Measurements from ENCODE around the gene LINC00237.

LINC00237 gene

GRCh38 chr20:21125849-21126580 is 19.9 kb upstream of the LINC00237 start, which contains the start of gene KIZ:
Gene KIZ (plus strand): TSS chr20:21126082. CDS start chr20:21126116, 34 bp downstream.
- peak; percentile 61 to 97 (median 94) for DNase-seq

DNA sequence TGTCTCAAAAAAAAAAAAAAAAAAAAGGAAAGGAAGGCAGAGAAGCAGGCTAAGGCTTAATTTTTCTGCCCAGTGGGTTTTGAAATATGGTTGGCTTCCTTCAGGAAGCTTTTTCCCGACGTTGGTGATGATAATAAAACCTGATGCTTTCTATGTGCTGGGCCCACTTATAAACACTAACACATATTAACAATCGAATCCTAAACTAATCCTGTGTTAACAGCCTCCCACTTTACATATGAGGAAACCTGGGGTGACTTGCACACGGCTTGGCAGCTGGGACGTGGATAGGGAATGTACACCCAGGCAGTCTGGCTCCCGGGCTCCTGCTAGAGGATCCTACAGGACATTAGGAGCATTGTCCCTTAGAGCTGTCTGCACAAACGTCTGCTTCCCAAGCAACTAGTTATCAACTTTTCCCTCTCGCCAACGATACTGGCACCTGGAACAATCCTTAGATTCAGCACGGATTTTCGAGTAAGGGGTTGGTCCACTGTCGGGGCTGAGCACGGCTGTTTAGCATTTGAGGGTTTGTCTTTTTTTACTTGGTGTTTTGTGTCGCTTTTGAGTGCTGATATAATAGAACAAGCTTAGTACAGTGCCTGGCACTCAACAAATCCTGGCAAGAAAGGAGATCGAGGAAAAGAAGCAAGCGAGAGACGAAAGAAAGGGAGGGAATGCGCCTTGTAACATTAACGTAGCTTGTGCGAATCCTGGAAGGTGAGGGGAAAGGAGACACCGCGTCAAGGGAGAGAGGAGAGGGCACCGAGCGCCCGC is 19.1 kb upstream of the LINC00237 start:
- peak in 24 of 58 donors; percentile 13 to 74 (median 40) for DNase-seq

DNA sequence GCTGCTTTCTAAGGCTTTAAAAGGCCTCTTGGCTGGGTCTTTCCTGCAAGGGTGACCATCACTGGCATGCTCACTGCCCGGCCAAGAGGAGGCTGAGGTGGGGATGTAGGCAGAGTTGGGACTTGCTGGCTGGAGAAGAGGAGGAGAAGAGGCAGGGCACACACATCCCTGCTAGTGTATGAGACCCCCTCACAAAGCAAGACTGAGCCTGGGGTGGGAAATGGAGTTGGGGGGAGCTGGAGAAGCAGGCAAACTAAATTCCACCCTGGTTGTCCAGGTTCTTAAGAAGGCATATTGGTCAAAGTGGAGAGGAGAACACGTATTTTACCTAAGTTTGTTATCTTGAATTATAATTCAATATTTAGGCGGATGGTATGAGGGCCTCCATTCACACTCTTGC is 18.0 kb upstream of the LINC00237 start:
- no peak for DNase-seq

GRCh38 chr20:21118782-21119181 is 12.6 kb upstream of the LINC00237 start:
- no peak for DNase-seq

DNA sequence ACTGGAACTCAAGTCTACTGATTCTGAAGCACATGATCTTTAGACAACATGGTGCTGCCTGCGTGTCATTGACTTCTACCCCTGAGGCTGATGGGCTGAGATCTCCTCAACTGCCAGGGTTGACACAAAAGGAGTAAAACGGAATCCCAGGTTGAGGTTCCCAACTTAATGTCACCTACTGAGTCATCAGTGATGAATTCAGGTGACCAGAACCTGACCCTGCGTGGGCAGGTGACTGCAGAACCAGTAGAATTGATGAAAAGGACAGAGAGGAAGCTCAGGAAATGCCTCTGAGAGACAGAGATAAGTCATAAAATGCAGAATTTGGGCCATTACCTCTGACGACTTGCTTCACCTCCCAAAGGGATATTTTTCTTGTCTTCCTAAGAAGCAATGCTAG is 12.0 kb upstream of the LINC00237 start:
- DNase-seq: no peak

- DNase-seq: no peak
These were observed 11.4 kb upstream of the LINC00237 start for GRCh38 chr20:21117521-21117920.

DNA sequence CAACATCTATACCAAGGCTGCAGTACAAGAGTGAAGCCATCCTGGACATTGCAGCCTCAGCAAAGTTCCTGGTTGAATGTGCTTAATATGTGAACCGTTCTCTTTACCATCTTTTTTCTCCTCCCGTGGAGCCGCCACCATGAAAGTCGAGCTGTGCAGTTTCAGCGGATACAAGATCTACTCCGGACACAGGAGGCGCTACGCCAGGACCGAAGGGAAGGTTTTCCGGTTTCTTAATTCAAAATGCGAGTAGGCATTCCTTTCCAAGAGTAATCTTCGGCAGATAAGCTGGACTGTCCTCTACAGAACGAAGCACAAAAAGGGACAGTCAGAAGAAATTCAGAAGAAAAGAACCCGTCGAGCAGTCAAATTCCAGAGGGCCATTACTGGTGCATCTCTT is 8.4 kb upstream of the LINC00237 start:
- no peak for DNase-seq

DNA sequence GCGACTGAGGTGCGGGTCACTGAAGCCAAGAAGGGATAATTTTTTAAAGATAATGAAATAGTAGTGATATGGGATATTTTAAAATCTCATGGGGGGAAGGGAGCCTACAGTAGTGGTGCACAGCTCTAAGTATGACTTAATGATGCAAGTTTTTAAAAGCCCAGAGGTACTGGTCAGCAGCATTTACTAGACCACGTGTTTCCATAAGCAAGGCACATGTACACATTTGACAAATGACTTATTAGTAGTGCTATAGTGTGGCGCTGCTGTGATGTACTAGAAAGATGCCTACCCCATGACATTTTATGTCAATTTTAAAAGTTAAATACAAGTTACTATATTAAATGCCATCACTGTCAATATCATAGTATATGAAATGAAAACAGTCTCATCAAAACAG is 7.5 kb upstream of the LINC00237 start:
- no peak for DNase-seq

- DNase-seq: no peak
These were observed 5.3 kb upstream of the LINC00237 start for GRCh38 chr20:21111416-21111815.

DNA sequence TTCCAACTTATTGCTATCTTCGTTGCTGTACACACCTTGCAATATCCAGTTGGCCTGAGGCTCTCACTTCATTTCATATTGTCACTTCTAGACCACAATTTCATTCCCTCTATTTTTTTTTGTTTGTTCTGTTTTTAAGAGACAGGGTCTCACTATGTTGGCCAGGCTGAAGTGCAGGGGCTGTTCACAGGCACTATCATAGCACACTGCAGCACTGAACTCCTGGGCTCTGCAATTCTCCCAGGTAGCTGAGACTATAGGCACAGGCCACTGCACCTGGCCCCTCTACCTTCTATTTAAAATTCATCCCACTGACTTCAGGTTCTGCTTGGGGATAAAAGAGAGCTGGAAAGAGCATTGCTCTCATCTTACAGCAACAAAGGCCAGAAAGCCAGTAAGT is 4.7 kb upstream of the LINC00237 start:
- no peak for DNase-seq

DNA sequence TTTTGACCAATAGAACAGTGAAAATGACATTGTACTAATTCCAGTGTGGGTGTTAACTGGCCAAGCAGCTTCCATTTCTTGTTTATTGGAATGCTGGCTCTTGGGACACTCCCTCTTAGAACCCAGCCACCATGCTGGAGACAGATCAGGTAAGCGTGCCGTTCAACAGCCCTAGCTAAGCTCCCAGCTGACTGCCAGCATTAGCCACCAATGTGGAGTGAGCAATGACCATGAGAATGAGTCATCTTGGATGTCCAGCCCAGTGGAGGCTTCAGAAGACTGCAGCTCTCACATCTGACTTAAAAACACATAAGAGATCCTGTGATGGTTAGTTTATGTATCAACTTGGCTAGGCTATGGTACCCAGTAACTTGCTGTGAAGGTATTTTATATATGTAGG is 3.0 kb upstream of the LINC00237 start:
- DNase-seq: no peak

DNA sequence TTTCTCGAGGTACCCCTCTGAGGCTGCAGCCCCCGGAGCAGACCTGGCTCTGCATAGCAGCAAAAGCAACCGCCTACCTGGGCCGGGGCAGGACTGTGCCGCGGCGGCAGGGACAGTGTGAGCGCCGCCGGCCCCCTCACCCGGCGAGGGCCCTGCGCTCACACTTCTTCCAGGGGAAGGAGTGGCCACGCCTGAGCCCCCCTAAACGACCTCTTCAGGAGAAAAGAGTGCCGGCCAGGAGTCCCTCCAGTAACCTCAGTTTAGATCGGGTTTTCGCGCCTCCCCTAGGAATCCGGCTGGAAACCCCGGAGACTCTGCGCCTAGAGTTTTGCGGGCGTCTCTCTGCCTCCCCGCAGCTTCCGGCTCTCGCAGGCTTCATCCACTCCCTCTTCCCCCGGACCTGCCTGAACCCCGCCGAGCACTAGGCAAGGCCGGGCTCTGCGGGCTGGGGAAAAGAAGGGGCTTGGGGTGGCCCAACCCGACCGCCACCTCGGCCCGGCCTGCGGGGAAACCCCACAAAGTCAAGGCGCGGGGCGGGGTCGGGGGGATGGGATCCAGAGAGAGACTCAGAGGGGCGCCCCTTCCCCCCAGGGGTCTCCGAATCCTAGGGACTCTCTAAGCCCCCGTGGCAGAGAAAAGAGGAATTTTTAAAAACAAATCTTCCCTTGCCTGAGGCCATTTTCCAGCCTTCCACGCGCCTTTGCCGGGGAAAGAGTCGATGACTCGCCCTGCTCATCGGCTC is 558 bp downstream of the LINC00237 start:
- peak in 1 of 58 donors; percentile 9 for DNase-seq

DNA sequence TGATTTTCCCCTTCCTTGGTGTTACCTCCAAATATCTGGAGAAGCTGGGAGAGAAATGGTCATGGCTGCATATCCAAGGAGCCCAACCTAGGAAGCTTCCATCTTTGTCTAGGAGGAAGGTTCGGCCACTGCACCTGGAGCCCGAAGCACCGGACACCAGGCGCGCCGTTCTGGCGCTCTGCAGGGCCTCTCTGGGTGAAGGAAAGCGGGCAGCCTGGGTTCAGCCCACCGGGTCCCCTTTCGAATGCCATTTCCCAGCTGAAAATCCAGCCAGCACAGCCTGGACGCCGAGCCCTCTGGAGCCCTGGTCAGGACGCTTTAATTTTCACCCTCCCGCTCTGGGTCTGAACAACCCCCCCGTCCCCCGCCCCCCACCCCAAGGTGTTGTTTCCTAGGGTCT is 1.2 kb downstream of the LINC00237 start:
- no peak for DNase-seq

- no peak for DNase-seq
These were observed 1.7 kb downstream of the LINC00237 start for GRCh38 chr20:21104466-21104761.

DNA sequence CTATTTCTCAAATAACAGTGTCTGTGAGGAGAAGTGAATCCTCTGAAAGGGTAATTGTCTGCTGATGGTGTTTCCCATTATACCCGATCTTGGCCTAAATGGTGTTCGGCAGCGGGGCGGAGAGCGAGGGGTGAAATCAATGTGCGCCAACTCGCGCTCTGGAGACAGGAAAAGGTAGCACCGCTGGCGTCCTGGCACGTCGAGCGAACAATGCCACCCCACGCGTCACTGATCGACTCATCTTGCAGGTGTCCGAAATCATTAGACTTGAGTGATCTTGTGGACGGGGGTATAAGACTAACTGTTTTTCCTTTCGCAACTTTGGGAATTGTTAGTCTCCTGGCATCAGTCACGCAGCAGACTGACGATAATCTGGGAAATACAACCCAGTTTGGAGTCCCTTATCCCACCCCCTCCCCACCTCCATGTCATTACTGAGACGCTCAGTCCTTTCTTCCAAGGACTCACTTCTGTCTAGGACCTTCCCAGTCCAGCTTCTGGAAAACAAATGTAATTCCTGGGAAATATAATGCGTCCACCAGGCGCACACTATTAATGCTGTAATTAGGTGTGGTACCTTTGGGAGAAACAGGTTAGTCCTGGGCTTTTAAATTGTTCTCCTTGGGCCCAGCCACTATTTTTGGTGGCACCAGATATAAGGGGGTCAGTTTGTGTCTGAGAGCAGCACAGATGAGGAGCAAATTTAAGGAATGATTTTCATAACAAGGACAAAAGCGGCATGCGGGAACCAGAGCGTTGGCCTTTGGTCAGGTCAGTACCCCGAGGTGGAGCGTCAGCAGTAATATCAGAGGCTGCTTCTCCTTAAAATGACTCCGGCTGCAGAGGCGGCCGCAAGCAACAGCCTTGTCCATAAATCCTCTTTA is 2.3 kb downstream of the LINC00237 start:
- no peak for DNase-seq

GRCh38 chr20:21102603-21103311 is 3.4 kb downstream of the LINC00237 start:
- DNase-seq: peak in 31 of 58 donors; percentile 9 to 65 (median 43)

GRCh38 chr20:21101932-21102575 is 4.1 kb downstream of the LINC00237 start:
- DNase-seq: peak in 27 of 58 donors; percentile 8 to 64 (median 42)

DNA sequence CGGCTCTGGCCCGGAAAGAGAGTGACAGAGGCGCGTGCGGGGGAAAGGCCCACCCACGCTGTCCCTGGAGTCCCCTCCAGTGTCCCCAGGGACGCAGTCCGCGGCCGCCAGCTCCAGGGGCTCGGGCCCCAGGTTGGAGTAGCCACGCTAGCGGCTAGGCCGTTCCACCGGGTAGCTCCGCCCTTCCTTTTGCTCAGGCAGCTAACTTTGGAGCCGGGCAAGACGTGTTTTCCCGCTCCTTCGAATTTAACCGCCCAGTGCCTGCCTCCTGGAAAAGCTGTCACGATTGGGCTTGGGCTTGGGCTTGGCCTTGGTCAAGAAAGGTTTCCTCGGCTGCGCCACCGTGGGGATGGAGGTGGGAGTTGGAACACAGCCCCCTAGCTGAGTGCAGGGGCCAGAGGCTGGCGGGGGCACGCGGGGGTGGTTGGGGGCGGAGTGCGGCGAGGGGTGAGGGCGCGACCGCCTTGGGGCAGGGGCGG is 4.7 kb downstream of the LINC00237 start:
- peak in 4 of 58 donors; percentile 18 to 47 (median 46) for DNase-seq

DNA sequence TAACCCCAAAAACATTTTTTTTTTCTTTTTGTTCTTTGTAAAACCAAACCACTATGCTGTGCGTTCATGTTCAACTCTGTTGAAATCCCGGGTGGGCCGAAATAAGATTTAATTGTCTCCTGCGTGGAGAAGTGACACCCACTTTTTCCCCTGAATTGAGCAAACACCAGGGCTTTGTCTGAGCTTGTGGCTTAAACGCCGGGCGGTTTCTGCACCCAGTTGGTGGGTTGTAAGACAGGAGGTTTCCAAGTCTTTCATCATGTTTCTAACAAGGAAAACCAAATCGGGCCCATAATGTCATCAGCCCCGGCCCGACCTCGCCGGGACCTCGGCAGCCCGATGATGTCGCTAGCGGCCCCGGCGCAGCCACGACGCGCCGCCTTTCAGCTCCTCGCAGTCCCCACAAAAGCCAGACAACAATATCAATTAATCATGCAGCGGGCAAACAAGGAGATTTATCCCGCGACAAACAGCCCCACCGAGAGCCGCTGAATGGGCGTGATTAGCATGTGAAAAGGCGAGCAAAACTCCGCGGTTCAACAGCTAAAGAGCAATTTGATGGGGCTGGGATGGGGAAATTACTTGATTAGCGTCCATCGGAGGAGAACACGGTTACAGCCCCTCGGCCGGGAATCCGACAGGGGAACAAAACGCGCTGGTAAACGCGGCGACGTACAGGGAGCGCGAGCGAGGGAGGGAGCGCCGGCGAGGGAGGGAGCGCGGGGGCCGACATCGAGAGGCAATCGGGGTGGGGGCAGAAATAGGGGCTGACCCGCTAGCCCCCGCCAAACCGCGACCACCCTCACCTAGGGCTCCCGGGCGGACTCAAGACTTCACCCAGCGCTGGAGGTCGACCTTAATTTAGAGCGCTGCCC is 5.3 kb downstream of the LINC00237 start:
- DNase-seq: peak in 6 of 58 donors; percentile 13 to 45 (median 26)
